ENCODE measurements around the gene CHRM1.

CHRM1 gene

GRCh38 chr11:62925745-62926679 is 4.8 kb upstream of the CHRM1 start:
- DNase-seq (ENCODE audit: low read depth), result no peak
- H3K4me3 ChIP-seq (ENCODE audit: low read depth, low read length), result no peak overlapping the region
- TF ChIP-seq CTCF (IDR thresholded peaks at IDR 0.05; ENCODE audit: control insufficient read depth, extremely low read depth, insufficient read depth), result no peak

- no peak for DNase-seq (ENCODE audit: low read depth)
- no peak overlapping the region for H3K4me3 ChIP-seq (ENCODE audit: low read depth, low read length)
These were observed 4.1 kb upstream of the CHRM1 start for GRCh38 chr11:62925308-62925707.

GRCh38 chr11:62923601-62924411 is 2.6 kb upstream of the CHRM1 start:
- no peak overlapping the region for H3K4me3 ChIP-seq (ENCODE audit: low read depth, low read length)
- DNase-seq (ENCODE audit: low read depth), result no peak
- no peak for TF ChIP-seq CTCF (IDR thresholded peaks at IDR 0.05; ENCODE audit: control insufficient read depth, extremely low read depth, insufficient read depth)

More at GRCh38 chr11:62925308-62925707, 4.1 kb upstream of the CHRM1 start:
- TF ChIP-seq CTCF (IDR thresholded peaks at IDR 0.05; ENCODE audit: control insufficient read depth, extremely low read depth, insufficient read depth), result no peak

GRCh38 chr11:62922653-62923431 is 1.7 kb upstream of the CHRM1 start:
- DNase-seq (ENCODE audit: low read depth), result no peak
- peak; percentile 19; the same call in 1 of the 2 replicates for TF ChIP-seq CTCF (IDR thresholded peaks at IDR 0.05; ENCODE audit: control insufficient read depth, extremely low read depth, insufficient read depth)
- H3K4me3 ChIP-seq (ENCODE audit: low read depth, low read length), result no peak overlapping the region

- TF ChIP-seq CTCF (IDR thresholded peaks at IDR 0.05; ENCODE audit: control insufficient read depth, extremely low read depth, insufficient read depth), result no peak
- no peak overlapping the region for H3K4me3 ChIP-seq (ENCODE audit: low read depth, low read length)
- DNase-seq (ENCODE audit: low read depth), result no peak
These were observed 1.0 kb upstream of the CHRM1 start for GRCh38 chr11:62922189-62922589.

- no peak for DNase-seq (ENCODE audit: low read depth)
- TF ChIP-seq CTCF (IDR thresholded peaks at IDR 0.05; ENCODE audit: control insufficient read depth, extremely low read depth, insufficient read depth), result no peak
- no peak overlapping the region for H3K4me3 ChIP-seq (ENCODE audit: low read depth, low read length)
These were observed 518 bp upstream of the CHRM1 start for GRCh38 chr11:62921573-62922188.

All from LNCaP clone FGC (cell line).